Gastrocnemius medialis (tissue), 4 donors: ENCODE results near the gene CD209.

Experiments used
- CTCF ChIP-seq, 5 experiments: fragments of 450-650 bp in 3 of 5; fragments of 200-600 bp in 2 of 5; sonication (generic) in 2 of 5; IDR thresholded peaks in 4 of 5; conservative IDR thresholded peaks in 1 of 5; 1 replicate in 4 of 5; 2 replicates in 1 of 5; pipeline ENCODE4 v1.5.1; 2016 to 2019; ENCODE audit warnings: antibody characterized with exemption in 5 of 5, mild to moderate bottlenecking in 3 of 5, moderate library complexity in 3 of 5
- POLR2A ChIP-seq, 2 donors: fragments of 450-650 bp; IDR thresholded peaks; one replicate each; pipeline ENCODE4 v1.6.1; 2017; ENCODE audit warnings: antibody characterized with exemption in 2 of 2, mild to moderate bottlenecking in 2 of 2, moderate library complexity in 2 of 2

DNA sequence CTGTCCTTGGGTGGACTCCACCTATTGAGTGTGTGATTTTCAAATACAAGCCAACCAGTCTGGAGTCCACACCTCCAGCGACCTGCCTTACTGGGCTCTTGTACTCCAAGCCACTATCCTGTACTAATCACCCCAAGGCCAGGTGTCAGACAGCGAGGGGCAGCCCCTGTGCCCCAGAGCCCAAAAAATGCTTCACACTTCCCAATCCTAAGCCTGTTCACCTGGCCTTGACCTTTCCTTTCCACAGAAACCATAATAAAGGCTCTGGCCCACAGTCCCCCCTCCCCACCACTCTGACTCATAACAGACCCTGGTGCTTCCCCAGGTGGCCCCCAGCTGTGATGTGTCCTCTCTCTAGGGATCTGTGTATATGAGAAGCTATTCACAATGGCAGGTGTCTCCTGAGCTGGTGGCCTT is 3.9 kb downstream of the CD209 start:
- TF ChIP-seq CTCF (IDR thresholded peaks at IDR 0.05 in 4 of 5, conservative IDR thresholded peaks at IDR 0.05 in 1 of 5) (no peak), POLR2A (IDR thresholded peaks at IDR 0.05) (no peak)
